ENCODE measurements around the gene SLIT3. TPM values are rescaled to one million over a fixed set of nuclear protein-coding genes. Genes with fewer than 3 reads are reported as not detected.

Gene SLIT3
- total and polyA plus RNA-seq, 10 of the 15 experiments (the other 5 are each of a cell fraction or from before 2014, with no cell fraction given) = 0.05 TPM; not detected in 9

DNA sequence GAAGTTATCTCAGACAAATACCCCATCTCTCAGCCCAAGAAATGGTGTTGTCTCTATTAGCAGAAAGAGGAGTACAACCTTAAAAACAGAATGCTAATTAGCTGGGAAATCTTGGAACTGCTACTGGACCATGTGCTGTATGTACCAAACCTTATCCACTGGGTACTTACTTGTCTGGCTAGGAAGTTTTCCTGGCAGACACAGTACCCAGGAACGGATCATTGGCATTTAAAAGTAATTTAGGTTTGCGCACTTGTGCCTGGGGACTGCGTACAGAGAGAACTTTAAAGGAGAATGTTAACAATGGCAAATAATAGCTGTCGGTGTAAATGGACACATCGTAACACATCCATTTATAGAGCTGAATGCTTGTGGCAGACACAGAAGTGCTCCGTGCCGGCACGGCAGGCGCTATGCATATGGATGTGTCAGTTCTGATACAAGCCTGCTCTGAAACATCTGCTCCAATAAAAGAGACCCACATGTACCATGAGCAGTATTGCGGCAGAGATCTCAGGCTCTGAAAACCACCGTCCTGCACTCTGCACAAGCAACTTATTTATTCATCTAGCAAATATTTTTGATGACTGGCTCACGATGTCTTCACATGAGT, 431.2 kb downstream of the SLIT3 start:
- no TSS peak for BruUV-seq (replicated peaks)
- H3K79me2 ChIP-seq (ENCODE audit: control insufficient read depth, insufficient read depth, low read length) = no peaks in the 10 kb centered on the region
- H3K4me3 ChIP-seq = no peak overlapping the region
- peaks cover 0 to 2% of the 10 kb centered on the region in 2 experiments; a peak in 2 of 4 replicates for H3K27me3 ChIP-seq (replicated peaks in 1 of 2; ENCODE audit: control insufficient read depth in 2 of 2, insufficient read depth in 2 of 2, low read length in 1 of 2)
- H3K9me3 ChIP-seq (replicated peaks; ENCODE audit: control insufficient read depth, insufficient read depth, low read length) = no peaks in the 10 kb centered on the region
- CTCF ChIA-PET = interaction anchor here (1.3 kb wide), 1 partner anchor 11 kb away, joined by 4 read pairs; no protein-coding TSS in a partner anchor
- no peaks in the 10 kb centered on the region for H3K4me1 ChIP-seq (ENCODE audit: control insufficient read depth, insufficient read depth, low read length)
- no peak for FAIRE-seq
- ATAC-seq = no peak
- no peak overlapping the region for H2AFZ ChIP-seq (ENCODE audit: control insufficient read depth, low read depth, low read length)
- H3K4me2 ChIP-seq (ENCODE audit: control insufficient read depth, insufficient read depth) = no peak overlapping the region
- no peaks in the 10 kb centered on the region for H4K20me1 ChIP-seq (ENCODE audit: control insufficient read depth, insufficient read depth)
- intact Hi-C loops (cut with micrococcal nuclease; ENCODE audit: unreplicated experiment) = no loop called here
- no peak overlapping the region for H3K27ac ChIP-seq (ENCODE audit: control insufficient read depth, insufficient read depth)
- DNase-seq (ENCODE audit: low read depth, low spot score) = no peak
- RAD21 ChIA-PET (ENCODE audit: unreplicated experiment) = no interaction called here
- WGBS (ENCODE audit: insufficient coverage, insufficient replicate concordance, low lambda C conversion rate, missing lambda C conversion rate) = 57% methylated on average over 12 of the region's 12 CpGs
- POLR2A ChIA-PET = no interaction called here
- TF ChIP-seq STAT1 (conservative IDR thresholded peaks at IDR 0.05) (no peak), NFYB (IDR thresholded peaks at IDR 0.05; ENCODE audit: insufficient read depth, low read depth, low read length) (no peak), SUPT20H (IDR thresholded peaks at IDR 0.05; ENCODE audit: borderline replicate concordance, control insufficient read depth, low read depth, low read length) (no peak), SMC3 (IDR thresholded peaks at IDR 0.05; ENCODE audit: borderline replicate concordance, low read length) (no peak), CREM (IDR thresholded peaks at IDR 0.05; ENCODE audit: low read depth) (no peak), RCOR1 (conservative IDR thresholded peaks at IDR 0.05; ENCODE audit: low read depth, low read length) (no peak), ZNF274 (IDR thresholded peaks at IDR 0.05; ENCODE audit: insufficient read depth, insufficient read length) (no peak), BACH1 (IDR thresholded peaks at IDR 0.05; ENCODE audit: borderline replicate concordance) (no peak), BRCA1 (IDR thresholded peaks at IDR 0.05; ENCODE audit: low read depth, low read length) (no peak), RB1 (IDR thresholded peaks at IDR 0.05; ENCODE audit: borderline replicate concordance) (no peak), SMAD5 (IDR thresholded peaks at IDR 0.05; ENCODE audit: low read depth) (no peak), RAD51 (IDR thresholded peaks at IDR 0.05) (no peak), ZNF207 (IDR thresholded peaks at IDR 0.05; ENCODE audit: borderline replicate concordance) (no peak), TCF7 (IDR thresholded peaks at IDR 0.05; ENCODE audit: borderline replicate concordance) (no peak)
- TF ChIP-seq, protein P1, sequence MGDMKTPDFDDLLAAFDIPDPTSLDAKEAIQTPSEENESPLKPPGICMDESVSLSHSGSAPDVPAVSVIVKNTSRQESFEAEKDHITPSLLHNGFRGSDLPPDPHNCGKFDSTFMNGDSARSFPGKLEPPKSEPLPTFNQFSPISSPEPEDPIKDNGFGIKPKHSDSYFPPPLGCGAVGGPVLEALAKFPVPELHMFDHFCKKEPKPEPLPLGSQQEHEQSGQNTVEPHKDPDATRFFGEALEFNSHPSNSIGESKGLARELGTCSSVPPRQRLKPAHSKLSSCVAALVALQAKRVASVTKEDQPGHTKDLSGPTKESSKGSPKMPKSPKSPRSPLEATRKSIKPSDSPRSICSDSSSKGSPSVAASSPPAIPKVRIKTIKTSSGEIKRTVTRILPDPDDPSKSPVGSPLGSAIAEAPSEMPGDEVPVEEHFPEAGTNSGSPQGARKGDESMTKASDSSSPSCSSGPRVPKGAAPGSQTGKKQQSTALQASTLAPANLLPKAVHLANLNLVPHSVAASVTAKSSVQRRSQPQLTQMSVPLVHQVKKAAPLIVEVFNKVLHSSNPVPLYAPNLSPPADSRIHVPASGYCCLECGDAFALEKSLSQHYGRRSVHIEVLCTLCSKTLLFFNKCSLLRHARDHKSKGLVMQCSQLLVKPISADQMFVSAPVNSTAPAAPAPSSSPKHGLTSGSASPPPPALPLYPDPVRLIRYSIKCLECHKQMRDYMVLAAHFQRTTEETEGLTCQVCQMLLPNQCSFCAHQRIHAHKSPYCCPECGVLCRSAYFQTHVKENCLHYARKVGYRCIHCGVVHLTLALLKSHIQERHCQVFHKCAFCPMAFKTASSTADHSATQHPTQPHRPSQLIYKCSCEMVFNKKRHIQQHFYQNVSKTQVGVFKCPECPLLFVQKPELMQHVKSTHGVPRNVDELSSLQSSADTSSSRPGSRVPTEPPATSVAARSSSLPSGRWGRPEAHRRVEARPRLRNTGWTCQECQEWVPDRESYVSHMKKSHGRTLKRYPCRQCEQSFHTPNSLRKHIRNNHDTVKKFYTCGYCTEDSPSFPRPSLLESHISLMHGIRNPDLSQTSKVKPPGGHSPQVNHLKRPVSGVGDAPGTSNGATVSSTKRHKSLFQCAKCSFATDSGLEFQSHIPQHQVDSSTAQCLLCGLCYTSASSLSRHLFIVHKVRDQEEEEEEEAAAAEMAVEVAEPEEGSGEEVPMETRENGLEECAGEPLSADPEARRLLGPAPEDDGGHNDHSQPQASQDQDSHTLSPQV (IDR thresholded peaks at IDR 0.05) = no peak
- TF ChIP-seq, protein P2, sequence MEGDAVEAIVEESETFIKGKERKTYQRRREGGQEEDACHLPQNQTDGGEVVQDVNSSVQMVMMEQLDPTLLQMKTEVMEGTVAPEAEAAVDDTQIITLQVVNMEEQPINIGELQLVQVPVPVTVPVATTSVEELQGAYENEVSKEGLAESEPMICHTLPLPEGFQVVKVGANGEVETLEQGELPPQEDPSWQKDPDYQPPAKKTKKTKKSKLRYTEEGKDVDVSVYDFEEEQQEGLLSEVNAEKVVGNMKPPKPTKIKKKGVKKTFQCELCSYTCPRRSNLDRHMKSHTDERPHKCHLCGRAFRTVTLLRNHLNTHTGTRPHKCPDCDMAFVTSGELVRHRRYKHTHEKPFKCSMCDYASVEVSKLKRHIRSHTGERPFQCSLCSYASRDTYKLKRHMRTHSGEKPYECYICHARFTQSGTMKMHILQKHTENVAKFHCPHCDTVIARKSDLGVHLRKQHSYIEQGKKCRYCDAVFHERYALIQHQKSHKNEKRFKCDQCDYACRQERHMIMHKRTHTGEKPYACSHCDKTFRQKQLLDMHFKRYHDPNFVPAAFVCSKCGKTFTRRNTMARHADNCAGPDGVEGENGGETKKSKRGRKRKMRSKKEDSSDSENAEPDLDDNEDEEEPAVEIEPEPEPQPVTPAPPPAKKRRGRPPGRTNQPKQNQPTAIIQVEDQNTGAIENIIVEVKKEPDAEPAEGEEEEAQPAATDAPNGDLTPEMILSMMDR (IDR thresholded peaks at IDR 0.05 in 2 of 3, conservative IDR thresholded peaks at IDR 0.05 in 1 of 3; ENCODE audit: control insufficient read depth in 2 of 3, extremely low read depth in 1 of 3, insufficient read depth in 1 of 3, low read depth in 3 of 3, low read length in 3 of 3) = no peak
- TF ChIP-seq, protein P3, sequence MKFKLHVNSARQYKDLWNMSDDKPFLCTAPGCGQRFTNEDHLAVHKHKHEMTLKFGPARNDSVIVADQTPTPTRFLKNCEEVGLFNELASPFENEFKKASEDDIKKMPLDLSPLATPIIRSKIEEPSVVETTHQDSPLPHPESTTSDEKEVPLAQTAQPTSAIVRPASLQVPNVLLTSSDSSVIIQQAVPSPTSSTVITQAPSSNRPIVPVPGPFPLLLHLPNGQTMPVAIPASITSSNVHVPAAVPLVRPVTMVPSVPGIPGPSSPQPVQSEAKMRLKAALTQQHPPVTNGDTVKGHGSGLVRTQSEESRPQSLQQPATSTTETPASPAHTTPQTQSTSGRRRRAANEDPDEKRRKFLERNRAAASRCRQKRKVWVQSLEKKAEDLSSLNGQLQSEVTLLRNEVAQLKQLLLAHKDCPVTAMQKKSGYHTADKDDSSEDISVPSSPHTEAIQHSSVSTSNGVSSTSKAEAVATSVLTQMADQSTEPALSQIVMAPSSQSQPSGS (IDR thresholded peaks at IDR 0.05; ENCODE audit: low read length) = no peak
- H3K36me3 ChIP-seq (ENCODE audit: control insufficient read depth in 2 of 2, insufficient read depth in 2 of 2, low read length in 1 of 2) = no peaks in the 10 kb centered on the region
- SMC1A ChIA-PET (ENCODE audit: uncharacterized antibody, unreplicated experiment) = no interaction called here
- no peak overlapping the region for H3K9ac ChIP-seq (ENCODE audit: control insufficient read depth, insufficient read depth, low read length)
- in situ Hi-C loops (cut with MboI) = no loop called here
